Measurements from ENCODE around the gene NUP58. TPM values are rescaled to one million over a fixed set of nuclear protein-coding genes. Genes with fewer than 3 reads are reported as not detected.

The NUP58 gene
- total RNA-seq = 10 to 100 TPM; 27.1 to 55.8 (median 43.8) TPM

GRCh38 chr13:25301347-25302113 lies at the start of gene NUP58:
NUP58 (plus strand) TSS chr13:25301625; CDS start chr13:25301774, 149 bp downstream.
- TF ChIP-seq CTCF (IDR thresholded peaks at IDR 0.05; ENCODE audit: low read depth) = no peak

GRCh38 chr13:25252225-25252624 lies 49.2 kb upstream of the NUP58 start:
- no peak for TF ChIP-seq CTCF (IDR thresholded peaks at IDR 0.05; ENCODE audit: low read depth)

GRCh38 chr13:25252752-25253151 lies 48.7 kb upstream of the NUP58 start:
- no peak for TF ChIP-seq CTCF (IDR thresholded peaks at IDR 0.05; ENCODE audit: low read depth)

- no peak for TF ChIP-seq CTCF (IDR thresholded peaks at IDR 0.05; ENCODE audit: low read depth)
Measured at GRCh38 chr13:25253702-25254101, 47.7 kb upstream of the NUP58 start.

GRCh38 chr13:25262261-25262660 lies 39.2 kb upstream of the NUP58 start:
- no peak for TF ChIP-seq CTCF (IDR thresholded peaks at IDR 0.05; ENCODE audit: low read depth)

GRCh38 chr13:25266706-25267105 lies 34.7 kb upstream of the NUP58 start:
- no peak for TF ChIP-seq CTCF (IDR thresholded peaks at IDR 0.05; ENCODE audit: low read depth)

GRCh38 chr13:25267715-25268114 lies 33.7 kb upstream of the NUP58 start:
- TF ChIP-seq CTCF (IDR thresholded peaks at IDR 0.05; ENCODE audit: low read depth) = no peak

All from subcutaneous adipose tissue (tissue), 4 donors.